SK-N-MC (cell line): ENCODE data around the gene LSM12.

Source experiments
- EZH2 ChIP-seq: fragments of 200-600 bp; sonication (generic); IDR thresholded peaks from one replicate; pipeline ENCODE4 v1.6.1; 2017; ENCODE audit warnings: antibody characterized with exemption
- FOXP2 ChIP-seq: optimal IDR thresholded peaks from 2 replicates; pipeline ENCODE3; 2011; ENCODE audit warnings: mild to moderate bottlenecking, moderate library complexity; ENCODE audit not compliant: insufficient read depth; ENCODE audit errors: extremely low read length, control extremely low read depth
- POLR2AphosphoS5 ChIP-seq: IDR thresholded peaks from 2 replicates; pipeline ENCODE4 v1.6.1; 2012; ENCODE audit warnings: mild to moderate bottlenecking, low read depth, low read length, borderline replicate concordance

- TF ChIP-seq POLR2AphosphoS5 (no peak), EZH2 (no peak), FOXP2 (no peak)
Observed at GRCh38 chr17:44062871-44063270, 3.6 kb downstream of the LSM12 start.
